HepG2 (cell line): ENCODE measurements around the gene ARF5. TPM values are rescaled to one million over a fixed set of nuclear protein-coding genes. Genes with fewer than 3 reads are reported as not detected.

ENCODE experiments used
- BCL6 ChIP-seq: IDR thresholded peaks from 2 replicates; pipeline ENCODE4 v1.6.1; 2016; ENCODE audit warnings: missing genetic modification reagents, missing compliant biosample characterization
- KMT2B ChIP-seq: IDR thresholded peaks from 2 replicates; pipeline ENCODE4 v1.6.1; 2016; ENCODE audit warnings: missing genetic modification reagents, missing compliant biosample characterization
- MIER3 ChIP-seq: IDR thresholded peaks from 2 replicates; pipeline ENCODE4 v1.6.1; 2016; ENCODE audit warnings: missing compliant biosample characterization, borderline replicate concordance
- PLSCR1 ChIP-seq: sonication (generic); formaldehyde crosslinking; IDR thresholded peaks from 2 replicates; pipeline ENCODE4 v1.5.0; 2020; ENCODE audit warnings: missing genetic modification reagents, mild to moderate bottlenecking, borderline replicate concordance
- RBAK ChIP-seq: sonication (generic); formaldehyde crosslinking; IDR thresholded peaks from 2 replicates; pipeline ENCODE4 v1.5.1; 2020; ENCODE audit warnings: mild to moderate bottlenecking, missing genetic modification reagents
- RFX5 ChIP-seq: IDR thresholded peaks from 2 replicates; pipeline ENCODE4 v1.6.1; 2011; ENCODE audit warnings: low read depth, low read length, improper control_type of control experiment
- SMAD9 ChIP-seq: sonication (generic); formaldehyde crosslinking; IDR thresholded peaks from 2 replicates; pipeline ENCODE4 v1.5.1; 2020; ENCODE audit warnings: mild to moderate bottlenecking, missing genetic modification reagents
- ZBTB25 ChIP-seq: IDR thresholded peaks from 2 replicates; pipeline ENCODE4 v1.6.1; 2018; ENCODE audit warnings: missing genetic modification reagents
- ZEB1 ChIP-seq: IDR thresholded peaks from 2 replicates; pipeline ENCODE4 v1.6.1; 2012; ENCODE audit warnings: mild to moderate bottlenecking, low read depth, inconsistent platforms; ENCODE audit not compliant: insufficient replicate concordance
- ZNF234 ChIP-seq: sonication (generic); formaldehyde crosslinking; conservative IDR thresholded peaks from 2 replicates; pipeline ENCODE4 v1.5.1; 2020; ENCODE audit warnings: mild to moderate bottlenecking, missing genetic modification reagents
- ZNF34 ChIP-seq: sonication (generic); formaldehyde crosslinking; IDR thresholded peaks from 2 replicates; pipeline ENCODE4 v1.4.0; 2020; ENCODE audit warnings: mild to moderate bottlenecking, missing genetic modification reagents, borderline replicate concordance
- polyA plus RNA-seq, 8 experiments: library from polyadenylated mRNA; depleted of rRNA in 3 of 8; stranded (reverse) in 7 of 8; unstranded in 1 of 8; fragments of >200 nt; fragmentation: Illumina TruSeq in 4 of 8; extraction: Trizol in 4 of 8; gene quantifications; 2 replicates each; pipeline versions ENCODE4 v1.2.1 to v1.2.3, GENCODE V29; 2011 to 2016; ENCODE audit warnings: low read depth in 4 of 8, missing spikeins in 1 of 8, mixed read lengths in 1 of 8; ENCODE audit not compliant: insufficient read depth in 1 of 8
- total RNA-seq, 5 experiments: library from RNA; depleted of rRNA; stranded (reverse); fragments of >200 nt; fragmentation: Illumina TruSeq; extraction: Trizol; gene quantifications; 2 replicates each; pipeline ENCODE4 v1.2.3, GENCODE V29; 2016; ENCODE audit warnings: low read depth in 1 of 5
- TF ChIP-seq, protein P1 (sequence below): sonication (generic); formaldehyde crosslinking; conservative IDR thresholded peaks from 2 replicates; pipeline ENCODE4 v1.4.0; 2020; ENCODE audit warnings: missing genetic modification reagents
- TF ChIP-seq, protein P2 (sequence below): sonication (generic); formaldehyde crosslinking; IDR thresholded peaks from 2 replicates; pipeline ENCODE4 v1.4.0; 2020; ENCODE audit warnings: missing genetic modification reagents, borderline replicate concordance
- TF ChIP-seq, protein P3 (sequence below): sonication (generic); formaldehyde crosslinking; IDR thresholded peaks from one replicate; pipeline ENCODE4 v1.5.1; 2020; ENCODE audit warnings: mild to moderate bottlenecking, missing genetic modification reagents; ENCODE audit errors: not compliant biosample characterization

Gene ARF5
- total and polyA plus RNA-seq, 2 of the 13 experiments (the other 11 are each of a cell fraction or from before 2014, with no cell fraction given), result 109 to 135 TPM

DNA sequence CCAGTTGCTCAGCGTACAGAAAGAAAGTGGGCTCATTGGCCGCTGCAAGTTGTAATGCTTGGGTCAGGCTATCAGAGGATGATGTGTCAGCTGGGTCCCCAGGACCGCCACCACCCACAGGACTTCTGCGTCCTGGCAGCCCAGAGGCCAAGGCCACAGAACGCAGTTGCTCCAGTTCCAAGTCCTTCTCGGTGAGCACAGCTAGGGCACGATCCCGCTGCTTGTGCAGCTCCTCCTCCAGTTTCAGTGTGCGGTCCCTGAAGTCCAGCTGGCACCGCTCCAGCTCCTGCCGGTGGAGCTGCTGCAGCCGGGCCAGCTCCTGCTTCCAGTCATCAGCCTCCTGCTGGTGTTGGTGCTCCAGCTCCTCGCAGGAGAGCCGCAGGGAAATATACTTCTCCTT is 5.8 kb upstream of the ARF5 start (continued):
- no peak for TF ChIP-seq RFX5
- TF ChIP-seq ZBTB25, result no peak
- no peak; the same call in 1 of the 2 replicates for TF ChIP-seq KMT2B (CRISPR knock-in tag)
- no peak for TF ChIP-seq ZEB1
- TF ChIP-seq, protein P1, sequence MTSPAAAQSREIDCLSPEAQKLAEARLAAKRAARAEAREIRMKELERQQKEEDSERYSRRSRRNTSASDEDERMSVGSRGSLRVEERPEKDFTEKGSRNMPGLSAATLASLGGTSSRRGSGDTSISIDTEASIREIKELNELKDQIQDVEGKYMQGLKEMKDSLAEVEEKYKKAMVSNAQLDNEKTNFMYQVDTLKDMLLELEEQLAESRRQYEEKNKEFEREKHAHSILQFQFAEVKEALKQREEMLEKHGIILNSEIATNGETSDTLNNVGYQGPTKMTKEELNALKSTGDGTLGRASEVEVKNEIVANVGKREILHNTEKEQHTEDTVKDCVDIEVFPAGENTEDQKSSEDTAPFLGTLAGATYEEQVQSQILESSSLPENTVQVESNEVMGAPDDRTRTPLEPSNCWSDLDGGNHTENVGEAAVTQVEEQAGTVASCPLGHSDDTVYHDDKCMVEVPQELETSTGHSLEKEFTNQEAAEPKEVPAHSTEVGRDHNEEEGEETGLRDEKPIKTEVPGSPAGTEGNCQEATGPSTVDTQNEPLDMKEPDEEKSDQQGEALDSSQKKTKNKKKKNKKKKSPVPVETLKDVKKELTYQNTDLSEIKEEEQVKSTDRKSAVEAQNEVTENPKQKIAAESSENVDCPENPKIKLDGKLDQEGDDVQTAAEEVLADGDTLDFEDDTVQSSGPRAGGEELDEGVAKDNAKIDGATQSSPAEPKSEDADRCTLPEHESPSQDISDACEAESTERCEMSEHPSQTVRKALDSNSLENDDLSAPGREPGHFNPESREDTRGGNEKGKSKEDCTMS (CRISPR knock-in tag), result no peak
- TF ChIP-seq, protein P2, sequence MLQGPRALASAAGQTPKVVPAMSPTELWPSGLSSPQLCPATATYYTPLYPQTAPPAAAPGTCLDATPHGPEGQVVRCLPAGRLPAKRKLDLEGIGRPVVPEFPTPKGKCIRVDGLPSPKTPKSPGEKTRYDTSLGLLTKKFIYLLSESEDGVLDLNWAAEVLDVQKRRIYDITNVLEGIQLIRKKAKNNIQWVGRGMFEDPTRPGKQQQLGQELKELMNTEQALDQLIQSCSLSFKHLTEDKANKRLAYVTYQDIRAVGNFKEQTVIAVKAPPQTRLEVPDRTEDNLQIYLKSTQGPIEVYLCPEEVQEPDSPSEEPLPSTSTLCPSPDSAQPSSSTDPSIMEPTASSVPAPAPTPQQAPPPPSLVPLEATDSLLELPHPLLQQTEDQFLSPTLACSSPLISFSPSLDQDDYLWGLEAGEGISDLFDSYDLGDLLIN (CRISPR knock-in tag), result no peak
- no peak for TF ChIP-seq SMAD9 (CRISPR knock-in tag)
- no peak for TF ChIP-seq ZNF34 (CRISPR knock-in tag)
- no peak for TF ChIP-seq RBAK (CRISPR knock-in tag)
- 0 out of 2 replicates have a peak, but pooled peaks have one; percentile 43 for TF ChIP-seq MIER3
- TF ChIP-seq, protein P3, sequence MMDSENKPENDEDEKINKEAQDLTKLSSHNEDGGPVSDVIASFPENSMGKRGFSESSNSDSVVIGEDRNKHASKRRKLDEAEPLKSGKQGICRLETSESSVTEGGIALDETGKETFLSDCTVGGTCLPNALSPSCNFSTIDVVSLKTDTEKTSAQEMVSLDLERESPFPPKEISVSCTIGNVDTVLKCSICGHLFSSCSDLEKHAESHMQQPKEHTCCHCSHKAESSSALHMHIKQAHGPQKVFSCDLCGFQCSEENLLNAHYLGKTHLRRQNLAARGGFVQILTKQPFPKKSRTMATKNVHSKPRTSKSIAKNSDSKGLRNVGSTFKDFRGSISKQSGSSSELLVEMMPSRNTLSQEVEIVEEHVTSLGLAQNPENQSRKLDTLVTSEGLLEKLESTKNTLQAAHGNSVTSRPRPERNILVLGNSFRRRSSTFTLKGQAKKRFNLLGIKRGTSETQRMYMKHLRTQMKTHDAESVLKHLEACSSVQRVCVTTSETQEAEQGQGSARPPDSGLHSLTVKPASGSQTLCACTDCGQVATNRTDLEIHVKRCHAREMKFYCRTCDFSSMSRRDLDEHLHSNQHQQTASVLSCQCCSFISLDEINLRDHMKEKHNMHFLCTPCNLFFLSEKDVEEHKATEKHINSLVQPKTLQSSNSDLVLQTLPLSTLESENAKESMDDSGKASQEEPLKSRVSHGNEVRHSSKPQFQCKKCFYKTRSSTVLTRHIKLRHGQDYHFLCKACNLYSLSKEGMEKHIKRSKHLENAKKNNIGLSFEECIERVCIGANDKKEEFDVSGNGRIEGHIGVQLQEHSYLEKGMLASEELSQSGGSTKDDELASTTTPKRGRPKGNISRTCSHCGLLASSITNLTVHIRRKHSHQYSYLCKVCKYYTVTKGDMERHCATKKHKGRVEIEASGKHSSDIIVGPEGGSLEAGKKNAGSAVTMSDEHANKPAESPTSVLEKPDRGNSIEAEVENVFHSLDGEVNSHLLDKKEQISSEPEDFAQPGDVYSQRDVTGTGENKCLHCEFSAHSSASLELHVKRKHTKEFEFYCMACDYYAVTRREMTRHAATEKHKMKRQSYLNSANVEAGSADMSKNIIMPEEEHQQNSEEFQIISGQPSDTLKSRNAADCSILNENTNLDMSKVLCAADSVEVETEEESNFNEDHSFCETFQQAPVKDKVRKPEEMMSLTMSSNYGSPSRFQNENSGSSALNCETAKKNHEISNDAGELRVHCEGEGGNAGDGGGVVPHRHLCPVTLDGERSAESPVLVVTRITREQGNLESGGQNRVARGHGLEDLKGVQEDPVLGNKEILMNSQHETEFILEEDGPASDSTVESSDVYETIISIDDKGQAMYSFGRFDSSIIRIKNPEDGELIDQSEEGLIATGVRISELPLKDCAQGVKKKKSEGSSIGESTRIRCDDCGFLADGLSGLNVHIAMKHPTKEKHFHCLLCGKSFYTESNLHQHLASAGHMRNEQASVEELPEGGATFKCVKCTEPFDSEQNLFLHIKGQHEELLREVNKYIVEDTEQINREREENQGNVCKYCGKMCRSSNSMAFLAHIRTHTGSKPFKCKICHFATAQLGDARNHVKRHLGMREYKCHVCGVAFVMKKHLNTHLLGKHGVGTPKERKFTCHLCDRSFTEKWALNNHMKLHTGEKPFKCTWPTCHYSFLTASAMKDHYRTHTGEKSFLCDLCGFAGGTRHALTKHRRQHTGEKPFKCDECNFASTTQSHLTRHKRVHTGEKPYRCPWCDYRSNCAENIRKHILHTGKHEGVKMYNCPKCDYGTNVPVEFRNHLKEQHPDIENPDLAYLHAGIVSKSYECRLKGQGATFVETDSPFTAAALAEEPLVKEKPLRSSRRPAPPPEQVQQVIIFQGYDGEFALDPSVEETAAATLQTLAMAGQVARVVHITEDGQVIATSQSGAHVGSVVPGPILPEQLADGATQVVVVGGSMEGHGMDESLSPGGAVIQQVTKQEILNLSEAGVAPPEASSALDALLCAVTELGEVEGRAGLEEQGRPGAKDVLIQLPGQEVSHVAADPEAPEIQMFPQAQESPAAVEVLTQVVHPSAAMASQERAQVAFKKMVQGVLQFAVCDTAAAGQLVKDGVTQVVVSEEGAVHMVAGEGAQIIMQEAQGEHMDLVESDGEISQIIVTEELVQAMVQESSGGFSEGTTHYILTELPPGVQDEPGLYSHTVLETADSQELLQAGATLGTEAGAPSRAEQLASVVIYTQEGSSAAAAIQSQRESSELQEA (CRISPR knock-in tag), result no peak
- no peak for TF ChIP-seq PLSCR1 (CRISPR knock-in tag)
- TF ChIP-seq ZNF234 (CRISPR knock-in tag), result no peak
- TF ChIP-seq BCL6, result 0 out of 2 replicates have a peak, but pooled peaks have one; percentile 19
